ENCODE data around the gene PRCC. TPM values are rescaled to one million over a fixed set of nuclear protein-coding genes. Genes with fewer than 3 reads are reported as not detected.

Gene PRCC
- total RNA-seq, 1 experiment from 2014 or later, result 25.0 TPM

- DNase-seq (ENCODE audit: low read depth), result no peak
These were observed 29.2 kb downstream of the PRCC start for GRCh38 chr1:156796340-156797097.

GRCh38 chr1:156797212-156797871 is 30.0 kb downstream of the PRCC start:
- DNase-seq (ENCODE audit: low read depth), result peak; percentile 54

- DNase-seq (ENCODE audit: low read depth), result peak; percentile 51
These were observed 34.2 kb downstream of the PRCC start for GRCh38 chr1:156801409-156802121.

GRCh38 chr1:156802421-156802935 is 35.1 kb downstream of the PRCC start:
- DNase-seq (ENCODE audit: low read depth), result no peak

- DNase-seq (ENCODE audit: low read depth), result no peak
These were observed 35.9 kb downstream of the PRCC start for GRCh38 chr1:156803086-156803851.

- DNase-seq (ENCODE audit: low read depth), result no peak
These were observed 36.7 kb downstream of the PRCC start for GRCh38 chr1:156804026-156804425.

- DNase-seq (ENCODE audit: low read depth), result peak; percentile 41
These were observed 37.4 kb downstream of the PRCC start for GRCh38 chr1:156804572-156805243.

GRCh38 chr1:156805766-156806511 is 38.6 kb downstream of the PRCC start:
- peak; percentile 36 for DNase-seq (ENCODE audit: low read depth)

- DNase-seq (ENCODE audit: low read depth), result no peak
These were observed 39.4 kb downstream of the PRCC start for GRCh38 chr1:156806512-156807440.

GRCh38 chr1:156807627-156808026 is 40.3 kb downstream of the PRCC start:
- DNase-seq (ENCODE audit: low read depth), result no peak

GRCh38 chr1:156808186-156809030 is 41.1 kb downstream of the PRCC start:
- no peak for DNase-seq (ENCODE audit: low read depth)

- DNase-seq (ENCODE audit: low read depth), result no peak
These were observed 41.9 kb downstream of the PRCC start for GRCh38 chr1:156809281-156809680.

GRCh38 chr1:156809711-156810366 is 42.5 kb downstream of the PRCC start:
- DNase-seq (ENCODE audit: low read depth), result no peak

- no peak for DNase-seq (ENCODE audit: low read depth)
These were observed 43.8 kb downstream of the PRCC start for GRCh38 chr1:156811168-156811567.

GRCh38 chr1:156812293-156812990 is 45.1 kb downstream of the PRCC start:
- DNase-seq (ENCODE audit: low read depth), result no peak

- no peak for DNase-seq (ENCODE audit: low read depth)
These were observed 46.0 kb downstream of the PRCC start for GRCh38 chr1:156813298-156813697.
